ENCODE data around the gene CCNK. TPM values are rescaled to one million over a fixed set of nuclear protein-coding genes. Genes with fewer than 3 reads are reported as not detected.

Gene CCNK
- total RNA-seq, 1 donor from 2014 or later: 19.8 TPM

- Histone ChIP-seq H3K4me3 (ENCODE audit: low read length in 3 of 3) (no peak overlapping the region), H3K27ac (ENCODE audit: low read depth, low read length) (no peak overlapping the region), H3K4me1 (ENCODE audit: control insufficient read depth in 3 of 3, insufficient read depth in 3 of 3, low read length in 3 of 3) (peaks cover 5 to 15% (median 9%) of the 10 kb centered on the region in 3 donors), H3K9me3 (ENCODE audit: control insufficient read depth in 3 of 3, low read length in 3 of 3) (no peaks in the 10 kb centered on the region), H3K27me3 (ENCODE audit: control insufficient read depth in 3 of 3, insufficient read depth in 3 of 3, low read length in 3 of 3) (no peaks in the 10 kb centered on the region), H3K9ac (ENCODE audit: low read depth in 1 of 3, low read length in 3 of 3) (no peak overlapping the region), H3K36me3 (ENCODE audit: control insufficient read depth in 3 of 3, insufficient read depth in 3 of 3, low read length in 3 of 3) (no peaks in the 10 kb centered on the region)
Measured at GRCh38 chr14:99522934-99523703, 41.9 kb downstream of the CCNK start.

GRCh38 chr14:99523704-99524055 lies 42.5 kb downstream of the CCNK start:
- Histone ChIP-seq H3K36me3 (ENCODE audit: control insufficient read depth in 3 of 3, insufficient read depth in 3 of 3, low read length in 3 of 3) (no peaks in the 10 kb centered on the region), H3K9ac (ENCODE audit: low read depth in 1 of 3, low read length in 3 of 3) (no peak overlapping the region), H3K27me3 (ENCODE audit: control insufficient read depth in 3 of 3, insufficient read depth in 3 of 3, low read length in 3 of 3) (no peaks in the 10 kb centered on the region), H3K9me3 (ENCODE audit: control insufficient read depth in 3 of 3, low read length in 3 of 3) (no peaks in the 10 kb centered on the region), H3K27ac (ENCODE audit: low read depth, low read length) (no peak overlapping the region), H3K4me1 (ENCODE audit: control insufficient read depth in 3 of 3, insufficient read depth in 3 of 3, low read length in 3 of 3) (peaks cover 5 to 15% (median 5%) of the 10 kb centered on the region in 3 donors), H3K4me3 (ENCODE audit: low read length in 3 of 3) (no peak overlapping the region)

DNA sequence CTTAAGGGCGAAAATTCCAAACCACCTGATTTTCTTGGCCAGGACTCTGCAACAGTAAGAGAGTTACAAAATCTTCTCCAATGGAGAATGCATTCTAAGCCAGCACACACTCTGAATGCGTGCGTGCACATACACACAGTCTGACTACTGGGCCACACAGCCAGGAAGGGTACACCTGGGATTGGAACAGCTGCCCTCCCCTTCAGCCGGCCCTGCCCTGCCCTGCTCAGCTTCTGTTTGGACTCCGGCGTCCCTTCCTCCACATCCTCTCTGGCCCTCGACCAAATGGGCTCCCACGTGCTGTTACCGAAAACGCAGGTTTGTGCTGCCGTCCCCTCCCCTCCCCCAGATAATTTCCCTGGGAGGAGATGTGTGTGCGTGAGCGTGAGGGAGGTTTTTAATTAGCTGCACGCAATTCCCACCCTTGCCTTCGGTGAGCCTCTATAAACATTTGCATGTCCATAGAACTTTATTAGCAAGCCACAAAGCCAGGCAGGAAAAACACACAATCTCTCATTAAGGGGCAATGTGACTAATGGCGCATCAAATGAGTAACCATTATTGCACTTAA lies 43.0 kb downstream of the CCNK start:
- peak overlapping the region; percentile 30 for H3K27ac ChIP-seq (ENCODE audit: low read depth, low read length)
- peaks cover 4 to 15% (median 5%) of the 10 kb centered on the region in 3 donors for H3K4me1 ChIP-seq (ENCODE audit: control insufficient read depth in 3 of 3, insufficient read depth in 3 of 3, low read length in 3 of 3)
- H3K4me3 ChIP-seq (ENCODE audit: low read length in 3 of 3): no peak overlapping the region
- no peaks in the 10 kb centered on the region for H3K27me3 ChIP-seq (ENCODE audit: control insufficient read depth in 3 of 3, insufficient read depth in 3 of 3, low read length in 3 of 3)
- no peak overlapping the region for H3K9ac ChIP-seq (ENCODE audit: low read depth in 1 of 3, low read length in 3 of 3)
- no peaks in the 10 kb centered on the region for H3K36me3 ChIP-seq (ENCODE audit: control insufficient read depth in 3 of 3, insufficient read depth in 3 of 3, low read length in 3 of 3)
- H3K9me3 ChIP-seq (ENCODE audit: control insufficient read depth in 3 of 3, low read length in 3 of 3): no peaks in the 10 kb centered on the region

GRCh38 chr14:99524804-99525698 lies 43.8 kb downstream of the CCNK start:
- Histone ChIP-seq H3K9ac (ENCODE audit: low read depth in 1 of 3, low read length in 3 of 3) (no peak overlapping the region), H3K27ac (ENCODE audit: low read depth, low read length) (peak overlapping the region; percentile 30), H3K36me3 (ENCODE audit: control insufficient read depth in 3 of 3, insufficient read depth in 3 of 3, low read length in 3 of 3) (no peaks in the 10 kb centered on the region), H3K9me3 (ENCODE audit: control insufficient read depth in 3 of 3, low read length in 3 of 3) (no peaks in the 10 kb centered on the region), H3K4me1 (ENCODE audit: control insufficient read depth in 3 of 3, insufficient read depth in 3 of 3, low read length in 3 of 3) (peaks cover 4 to 15% (median 5%) of the 10 kb centered on the region in 3 donors), H3K27me3 (ENCODE audit: control insufficient read depth in 3 of 3, insufficient read depth in 3 of 3, low read length in 3 of 3) (no peaks in the 10 kb centered on the region), H3K4me3 (ENCODE audit: low read length in 3 of 3) (no peak overlapping the region)

DNA sequence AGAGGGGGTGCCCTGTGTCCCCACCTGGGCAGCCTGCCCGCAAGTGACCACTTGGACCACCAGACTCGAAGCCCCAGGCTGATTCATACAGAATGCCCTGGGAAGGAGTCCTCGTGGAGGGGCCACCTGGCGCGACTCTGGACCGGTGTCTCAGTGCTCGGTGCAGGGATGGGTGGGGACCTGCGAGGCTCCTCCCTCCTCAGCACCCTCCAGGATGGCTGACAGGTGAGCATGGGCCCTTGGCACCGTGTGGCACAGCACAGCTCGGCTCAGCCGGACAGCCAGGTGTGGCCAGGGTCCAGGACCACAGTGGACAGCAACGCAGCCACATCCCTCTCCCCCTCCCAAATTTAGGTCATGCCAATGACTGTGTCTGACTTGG lies 44.5 kb downstream of the CCNK start:
- H3K27me3 ChIP-seq (ENCODE audit: control insufficient read depth in 3 of 3, insufficient read depth in 3 of 3, low read length in 3 of 3): no peaks in the 10 kb centered on the region
- no peak overlapping the region for H3K4me3 ChIP-seq (ENCODE audit: low read length in 3 of 3)
- no peaks in the 10 kb centered on the region for H3K9me3 ChIP-seq (ENCODE audit: control insufficient read depth in 3 of 3, low read length in 3 of 3)
- H3K9ac ChIP-seq (ENCODE audit: low read depth in 1 of 3, low read length in 3 of 3): no peak overlapping the region
- H3K27ac ChIP-seq (ENCODE audit: low read depth, low read length): no peak overlapping the region
- H3K36me3 ChIP-seq (ENCODE audit: control insufficient read depth in 3 of 3, insufficient read depth in 3 of 3, low read length in 3 of 3): no peaks in the 10 kb centered on the region
- H3K4me1 ChIP-seq (ENCODE audit: control insufficient read depth in 3 of 3, insufficient read depth in 3 of 3, low read length in 3 of 3): peaks cover 4 to 15% (median 5%) of the 10 kb centered on the region in 3 donors

DNA sequence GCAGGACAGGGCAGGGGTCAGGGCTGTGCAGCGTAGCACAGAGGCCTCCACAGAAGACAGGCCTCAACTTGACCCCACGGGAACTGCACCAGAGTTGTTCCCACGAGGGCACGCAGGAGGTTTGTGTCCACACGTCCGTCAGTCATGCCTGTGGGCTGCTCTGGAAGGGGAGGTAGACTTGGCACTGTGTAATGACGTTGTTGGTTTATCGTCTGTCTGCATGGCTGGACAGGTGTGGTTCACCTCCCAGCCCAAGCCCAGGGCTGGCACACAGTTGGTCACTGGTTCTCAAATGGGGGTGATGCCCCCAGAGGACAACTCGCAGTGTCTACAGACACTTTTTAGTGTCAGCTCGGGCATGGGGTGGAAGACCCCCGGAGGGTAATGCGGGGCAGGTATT lies 45.8 kb downstream of the CCNK start:
- H3K4me1 ChIP-seq (ENCODE audit: control insufficient read depth in 3 of 3, insufficient read depth in 3 of 3, low read length in 3 of 3): peaks cover 4 to 15% (median 5%) of the 10 kb centered on the region in 3 donors
- H3K9ac ChIP-seq (ENCODE audit: low read depth in 1 of 3, low read length in 3 of 3): no peak overlapping the region
- no peak overlapping the region for H3K4me3 ChIP-seq (ENCODE audit: low read length in 3 of 3)
- no peaks in the 10 kb centered on the region for H3K27me3 ChIP-seq (ENCODE audit: control insufficient read depth in 3 of 3, insufficient read depth in 3 of 3, low read length in 3 of 3)
- no peaks in the 10 kb centered on the region for H3K36me3 ChIP-seq (ENCODE audit: control insufficient read depth in 3 of 3, insufficient read depth in 3 of 3, low read length in 3 of 3)
- H3K9me3 ChIP-seq (ENCODE audit: control insufficient read depth in 3 of 3, low read length in 3 of 3): no peaks in the 10 kb centered on the region
- no peak overlapping the region for H3K27ac ChIP-seq (ENCODE audit: low read depth, low read length)

DNA sequence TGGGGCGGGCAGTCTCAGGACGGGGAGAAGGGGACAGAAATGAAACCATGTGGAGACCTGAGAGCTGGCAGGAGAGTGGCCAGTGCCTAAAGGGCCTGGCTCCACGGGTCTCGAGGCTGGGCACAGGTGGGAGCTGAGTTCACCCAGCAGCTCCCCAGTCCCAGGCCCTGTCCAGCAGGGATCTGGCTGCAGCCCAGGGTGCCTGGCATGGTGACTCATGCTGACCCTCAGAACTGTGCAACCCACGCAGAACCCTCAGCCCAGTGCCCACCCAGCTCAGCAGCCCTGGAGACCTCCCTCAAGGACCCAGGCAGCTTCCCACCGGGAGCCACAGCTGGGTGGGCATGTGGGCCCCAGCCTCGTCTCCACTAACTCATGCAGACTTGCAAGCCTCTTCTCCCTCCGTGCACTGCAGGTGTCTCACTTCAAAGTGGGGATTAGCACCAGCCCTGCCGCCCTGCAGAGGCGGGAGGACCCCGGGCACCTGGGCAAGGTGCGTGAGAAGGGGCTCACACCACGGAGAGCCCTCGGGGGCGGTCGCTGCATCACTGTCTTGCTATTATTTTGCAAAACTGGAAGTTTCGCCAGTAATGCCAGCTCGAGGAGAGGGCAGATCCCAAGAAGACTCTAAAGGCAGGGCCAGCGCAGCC lies 46.3 kb downstream of the CCNK start:
- Histone ChIP-seq H3K36me3 (ENCODE audit: control insufficient read depth in 3 of 3, insufficient read depth in 3 of 3, low read length in 3 of 3) (no peaks in the 10 kb centered on the region), H3K4me3 (ENCODE audit: low read length in 3 of 3) (no peak overlapping the region), H3K9ac (ENCODE audit: low read depth in 1 of 3, low read length in 3 of 3) (no peak overlapping the region), H3K4me1 (ENCODE audit: control insufficient read depth in 3 of 3, insufficient read depth in 3 of 3, low read length in 3 of 3) (peaks cover 4 to 14% (median 5%) of the 10 kb centered on the region in 3 donors), H3K9me3 (ENCODE audit: control insufficient read depth in 3 of 3, low read length in 3 of 3) (no peaks in the 10 kb centered on the region), H3K27me3 (ENCODE audit: control insufficient read depth in 3 of 3, insufficient read depth in 3 of 3, low read length in 3 of 3) (no peaks in the 10 kb centered on the region), H3K27ac (ENCODE audit: low read depth, low read length) (no peak overlapping the region)

GRCh38 chr14:99529899-99530298 lies 48.7 kb downstream of the CCNK start:
- Histone ChIP-seq H3K9me3 (ENCODE audit: control insufficient read depth in 3 of 3, low read length in 3 of 3) (no peaks in the 10 kb centered on the region), H3K4me1 (ENCODE audit: control insufficient read depth in 3 of 3, insufficient read depth in 3 of 3, low read length in 3 of 3) (peaks cover 0 to 8% (median 4%) of the 10 kb centered on the region in 3 donors), H3K27me3 (ENCODE audit: control insufficient read depth in 3 of 3, insufficient read depth in 3 of 3, low read length in 3 of 3) (no peaks in the 10 kb centered on the region), H3K9ac (ENCODE audit: low read depth in 1 of 3, low read length in 3 of 3) (no peak overlapping the region), H3K27ac (ENCODE audit: low read depth, low read length) (no peak overlapping the region), H3K4me3 (ENCODE audit: low read length in 3 of 3) (no peak overlapping the region), H3K36me3 (ENCODE audit: control insufficient read depth in 3 of 3, insufficient read depth in 3 of 3, low read length in 3 of 3) (no peaks in the 10 kb centered on the region)

- Histone ChIP-seq H3K9me3 (ENCODE audit: control insufficient read depth in 3 of 3, low read length in 3 of 3) (no peaks in the 10 kb centered on the region), H3K4me1 (ENCODE audit: control insufficient read depth in 3 of 3, insufficient read depth in 3 of 3, low read length in 3 of 3) (peaks cover 0 to 8% (median 4%) of the 10 kb centered on the region in 3 donors), H3K4me3 (ENCODE audit: low read length in 3 of 3) (no peak overlapping the region), H3K9ac (ENCODE audit: low read depth in 1 of 3, low read length in 3 of 3) (no peak overlapping the region), H3K36me3 (ENCODE audit: control insufficient read depth in 3 of 3, insufficient read depth in 3 of 3, low read length in 3 of 3) (no peaks in the 10 kb centered on the region), H3K27me3 (ENCODE audit: control insufficient read depth in 3 of 3, insufficient read depth in 3 of 3, low read length in 3 of 3) (no peaks in the 10 kb centered on the region), H3K27ac (ENCODE audit: low read depth, low read length) (no peak overlapping the region)
Measured at GRCh38 chr14:99530407-99531155, 49.4 kb downstream of the CCNK start.

Measured in skeletal muscle tissue (tissue), 4 donors.